Loucy (cell line): ENCODE data around the gene NME4.

Experiments
- H2AFZ ChIP-seq: fragments of 200-600 bp; sonication (generic); 2 replicates; pipeline ENCODE4 v1.6.0; 2016; ENCODE audit warnings: antibody characterized with exemption, mild to moderate bottlenecking, low read length, moderate library complexity
- H3F3A ChIP-seq: fragments of 200-600 bp; 2 replicates; pipeline ENCODE4 v1.6.0; 2016; ENCODE audit warnings: antibody characterized with exemption, low read depth, mild to moderate bottlenecking
- H3K27me3 ChIP-seq: fragments of 200-600 bp; sonication (generic); 2 replicates; pipeline ENCODE4 v1.6.1; 2014; ENCODE audit warnings: low read length, mild to moderate bottlenecking; ENCODE audit not compliant: insufficient read depth, poor library complexity, severe bottlenecking
- H3K36me3 ChIP-seq: fragments of 200-600 bp; sonication (generic); 2 replicates; pipeline ENCODE4 v1.6.1; 2016; ENCODE audit warnings: low read length; ENCODE audit not compliant: insufficient read depth
- H3K4me1 ChIP-seq: fragments of 200-600 bp; sonication (generic); 2 replicates; pipeline ENCODE4 v1.5.1; 2014; ENCODE audit warnings: low read length, mild to moderate bottlenecking; ENCODE audit not compliant: insufficient read depth, poor library complexity, severe bottlenecking
- H3K4me2 ChIP-seq: fragments of 200-600 bp; sonication (generic); 2 replicates; pipeline ENCODE4 v1.6.0; 2014; ENCODE audit warnings: antibody characterized with exemption, low read length, low read depth, mild to moderate bottlenecking; ENCODE audit not compliant: poor library complexity, severe bottlenecking
- H3K4me3 ChIP-seq: fragments of 200-600 bp; sonication (generic); 2 replicates; pipeline ENCODE4 v1.5.1; 2014; ENCODE audit warnings: low read length, mild to moderate bottlenecking, mixed read lengths; ENCODE audit not compliant: poor library complexity, severe bottlenecking
- H3K79me2 ChIP-seq: fragments of 200-600 bp; sonication (generic); 2 replicates; pipeline ENCODE4 v1.6.1; 2014; ENCODE audit warnings: low read length; ENCODE audit not compliant: insufficient read depth
- H3K9ac ChIP-seq: fragments of 200-600 bp; sonication (generic); 2 replicates; pipeline ENCODE4 v1.6.0; 2014; ENCODE audit warnings: mild to moderate bottlenecking, low read depth, low read length, moderate library complexity; ENCODE audit not compliant: poor library complexity, severe bottlenecking
- H3K9me2 ChIP-seq: fragments of 200-600 bp; sonication (generic); replicated peaks from 2 replicates; pipeline ENCODE4 v1.6.1; 2016; ENCODE audit warnings: low read depth, low read length, mixed read lengths
- H3K9me3 ChIP-seq: fragments of 200-600 bp; sonication (generic); 2 replicates; pipeline ENCODE4 v1.6.1; 2014; ENCODE audit warnings: mild to moderate bottlenecking, antibody characterized with exemption, low read length, low read depth; ENCODE audit not compliant: insufficient read depth
- H4K20me1 ChIP-seq: fragments of 200-600 bp; sonication (generic); 2 replicates; pipeline ENCODE4 v1.6.0; 2014; ENCODE audit warnings: antibody characterized with exemption, low read length, mild to moderate bottlenecking; ENCODE audit not compliant: insufficient read depth, poor library complexity, severe bottlenecking
- EZH2phosphoT487 ChIP-seq: fragments of 200-600 bp; IDR thresholded peaks from 2 replicates; pipeline ENCODE4 v1.6.1; 2018; ENCODE audit warnings: antibody characterized with exemption, mild to moderate bottlenecking, moderate library complexity, borderline replicate concordance
- TF ChIP-seq, protein P1 (sequence below): fragments of 200-600 bp; sonication (generic); conservative IDR thresholded peaks from 2 replicates; pipeline ENCODE4 v1.5.1; 2014; ENCODE audit warnings: mild to moderate bottlenecking, antibody characterized with exemption, low read length

The NME4 gene

DNA sequence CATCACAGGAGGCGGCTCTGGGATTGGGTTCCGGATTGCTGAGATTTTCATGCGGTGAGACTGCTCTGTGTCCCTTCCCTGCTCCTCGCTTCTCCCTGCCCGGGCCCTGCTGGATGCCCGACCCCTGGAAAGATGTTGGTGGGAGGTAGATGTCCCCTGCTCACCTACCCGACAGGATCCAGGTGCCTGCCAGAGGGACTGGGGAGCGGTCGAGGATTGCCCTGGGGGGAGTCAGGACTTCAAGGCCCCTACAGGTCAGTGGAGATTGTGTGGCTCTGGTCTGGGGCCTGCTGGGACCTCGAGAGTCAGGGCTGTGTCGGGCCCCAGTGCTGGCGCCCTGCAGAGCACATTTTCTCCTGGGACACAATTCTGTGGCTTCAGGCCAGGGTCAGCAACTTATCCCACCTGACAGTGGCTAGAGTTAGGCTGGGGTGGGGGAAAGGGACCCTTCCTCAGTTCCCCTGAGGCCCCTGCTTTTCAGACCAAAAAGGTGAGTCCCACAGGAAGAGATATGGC, 8.0 kb downstream of the NME4 start:
- Histone ChIP-seq H3K27me3 (no peaks in the 10 kb centered on the region), H3K79me2 (no peaks in the 10 kb centered on the region), H3K4me2 (no peak overlapping the region), H3K9ac (no peak overlapping the region), H4K20me1 (no peaks in the 10 kb centered on the region), H3F3A (no peaks in the 10 kb centered on the region), H3K36me3 (no peaks in the 10 kb centered on the region), H3K9me2 (no peaks in the 10 kb centered on the region), H2AFZ (no peak overlapping the region), H3K4me3 (no peak overlapping the region), H3K9me3 (no peaks in the 10 kb centered on the region), H3K4me1 (no peaks in the 10 kb centered on the region)
- TF ChIP-seq EZH2phosphoT487: no peak
- TF ChIP-seq, protein P1, sequence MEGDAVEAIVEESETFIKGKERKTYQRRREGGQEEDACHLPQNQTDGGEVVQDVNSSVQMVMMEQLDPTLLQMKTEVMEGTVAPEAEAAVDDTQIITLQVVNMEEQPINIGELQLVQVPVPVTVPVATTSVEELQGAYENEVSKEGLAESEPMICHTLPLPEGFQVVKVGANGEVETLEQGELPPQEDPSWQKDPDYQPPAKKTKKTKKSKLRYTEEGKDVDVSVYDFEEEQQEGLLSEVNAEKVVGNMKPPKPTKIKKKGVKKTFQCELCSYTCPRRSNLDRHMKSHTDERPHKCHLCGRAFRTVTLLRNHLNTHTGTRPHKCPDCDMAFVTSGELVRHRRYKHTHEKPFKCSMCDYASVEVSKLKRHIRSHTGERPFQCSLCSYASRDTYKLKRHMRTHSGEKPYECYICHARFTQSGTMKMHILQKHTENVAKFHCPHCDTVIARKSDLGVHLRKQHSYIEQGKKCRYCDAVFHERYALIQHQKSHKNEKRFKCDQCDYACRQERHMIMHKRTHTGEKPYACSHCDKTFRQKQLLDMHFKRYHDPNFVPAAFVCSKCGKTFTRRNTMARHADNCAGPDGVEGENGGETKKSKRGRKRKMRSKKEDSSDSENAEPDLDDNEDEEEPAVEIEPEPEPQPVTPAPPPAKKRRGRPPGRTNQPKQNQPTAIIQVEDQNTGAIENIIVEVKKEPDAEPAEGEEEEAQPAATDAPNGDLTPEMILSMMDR: no peak

DNA sequence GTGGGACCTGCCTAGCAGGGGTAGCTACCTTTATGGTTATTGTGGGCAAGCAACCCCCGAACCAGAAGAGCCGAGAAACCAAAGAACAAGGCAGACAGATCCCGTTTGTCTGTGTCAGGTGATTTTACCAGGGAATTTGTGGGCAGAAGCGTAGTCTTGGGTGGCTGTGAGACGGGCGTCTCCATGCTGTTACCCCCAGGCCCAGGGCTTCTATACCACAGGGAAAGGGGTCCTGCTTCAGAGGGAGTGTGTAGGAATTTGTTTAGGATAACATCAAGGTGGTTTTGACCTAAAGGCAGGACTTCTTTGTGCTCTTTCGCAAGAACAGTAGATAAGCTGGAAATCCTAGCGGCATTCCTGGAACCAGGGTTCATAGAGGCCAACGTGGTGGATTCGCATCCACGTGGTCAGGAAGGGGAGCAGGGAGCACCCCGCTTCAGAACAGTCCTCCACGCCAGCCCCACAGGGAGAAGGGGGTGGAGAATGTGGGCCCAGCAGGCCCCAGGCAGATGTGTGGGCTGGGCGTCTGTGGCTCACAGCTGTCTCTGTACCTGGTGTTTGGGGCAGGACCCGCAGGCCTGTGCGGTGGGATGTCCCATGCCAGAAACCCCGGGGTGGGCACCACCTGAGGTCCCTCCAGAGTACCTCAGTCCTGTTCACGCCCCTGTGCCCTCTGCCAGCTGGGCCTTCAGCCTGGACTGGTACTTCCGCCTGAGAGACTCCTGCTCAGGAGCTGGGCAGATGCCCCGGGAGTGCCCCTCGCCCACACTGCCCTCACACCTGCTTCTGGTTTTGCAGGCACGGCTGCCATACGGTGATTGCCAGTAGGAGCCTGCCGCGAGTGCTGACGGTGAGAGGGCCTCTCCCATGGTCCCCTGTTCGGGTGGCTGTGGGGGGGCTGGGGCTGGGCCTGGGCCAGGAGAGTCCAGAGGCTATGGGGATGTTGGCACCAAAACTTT, 8.8 kb downstream of the NME4 start:
- Histone ChIP-seq H4K20me1 (no peaks in the 10 kb centered on the region), H2AFZ (no peak overlapping the region), H3K79me2 (no peaks in the 10 kb centered on the region), H3K4me2 (no peak overlapping the region), H3K27me3 (no peaks in the 10 kb centered on the region), H3K36me3 (no peaks in the 10 kb centered on the region), H3F3A (no peaks in the 10 kb centered on the region), H3K9ac (no peak overlapping the region), H3K9me2 (no peaks in the 10 kb centered on the region), H3K4me3 (no peak overlapping the region), H3K4me1 (no peaks in the 10 kb centered on the region), H3K9me3 (no peaks in the 10 kb centered on the region)
- TF ChIP-seq, protein P1: no peak
- TF ChIP-seq EZH2phosphoT487: no peak

DNA sequence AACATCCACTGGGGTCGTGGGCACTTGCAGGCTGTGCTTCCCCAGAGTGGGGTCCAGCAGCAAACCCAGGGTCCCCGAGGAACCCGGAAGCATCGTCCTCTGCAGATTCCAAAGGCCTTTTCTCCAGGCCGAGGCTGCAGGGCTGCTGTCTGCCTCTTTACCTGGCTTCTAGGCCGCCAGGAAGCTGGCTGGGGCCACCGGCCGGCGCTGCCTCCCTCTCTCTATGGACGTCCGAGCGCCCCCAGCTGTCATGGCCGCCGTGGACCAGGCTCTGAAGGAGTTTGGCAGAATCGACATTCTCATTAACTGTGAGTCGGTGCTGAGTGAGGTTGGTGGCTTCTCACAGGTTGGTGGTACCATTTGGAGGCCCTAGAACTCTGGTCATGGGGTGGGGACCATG, 10.3 kb downstream of the NME4 start:
- Histone ChIP-seq H3K4me2 (no peak overlapping the region), H4K20me1 (no peaks in the 10 kb centered on the region), H3K27me3 (no peaks in the 10 kb centered on the region), H3K4me1 (no peaks in the 10 kb centered on the region), H2AFZ (no peak overlapping the region), H3F3A (no peaks in the 10 kb centered on the region), H3K4me3 (no peak overlapping the region), H3K9ac (no peak overlapping the region), H3K79me2 (no peaks in the 10 kb centered on the region), H3K9me3 (no peaks in the 10 kb centered on the region), H3K36me3 (no peaks in the 10 kb centered on the region), H3K9me2 (no peaks in the 10 kb centered on the region)
- no peak for TF ChIP-seq EZH2phosphoT487
